ENCODE measurements around the gene CACNA2D3.

- no peak for TF ChIP-seq ZFX (IDR thresholded peaks at IDR 0.05; ENCODE audit: borderline replicate concordance)
- TF ChIP-seq CTCF (IDR thresholded peaks at IDR 0.05): no peak
Observed at GRCh38 chr3:54706738-54707137, 584.4 kb downstream of the CACNA2D3 start.
